Erythroblast (primary cell): Measurements from ENCODE around the gene CYLD.

ENCODE experiments used
- GATA1 ChIP-seq: IDR thresholded peaks from 2 replicates; pipeline ENCODE4 v1.6.1; 2011; ENCODE audit warnings: low read depth, mild to moderate bottlenecking, control low read depth, low read length, moderate library complexity
- POLR2A ChIP-seq: IDR thresholded peaks from 2 replicates; pipeline ENCODE4 v1.6.1; 2011; ENCODE audit warnings: mild to moderate bottlenecking, low read length

DNA sequence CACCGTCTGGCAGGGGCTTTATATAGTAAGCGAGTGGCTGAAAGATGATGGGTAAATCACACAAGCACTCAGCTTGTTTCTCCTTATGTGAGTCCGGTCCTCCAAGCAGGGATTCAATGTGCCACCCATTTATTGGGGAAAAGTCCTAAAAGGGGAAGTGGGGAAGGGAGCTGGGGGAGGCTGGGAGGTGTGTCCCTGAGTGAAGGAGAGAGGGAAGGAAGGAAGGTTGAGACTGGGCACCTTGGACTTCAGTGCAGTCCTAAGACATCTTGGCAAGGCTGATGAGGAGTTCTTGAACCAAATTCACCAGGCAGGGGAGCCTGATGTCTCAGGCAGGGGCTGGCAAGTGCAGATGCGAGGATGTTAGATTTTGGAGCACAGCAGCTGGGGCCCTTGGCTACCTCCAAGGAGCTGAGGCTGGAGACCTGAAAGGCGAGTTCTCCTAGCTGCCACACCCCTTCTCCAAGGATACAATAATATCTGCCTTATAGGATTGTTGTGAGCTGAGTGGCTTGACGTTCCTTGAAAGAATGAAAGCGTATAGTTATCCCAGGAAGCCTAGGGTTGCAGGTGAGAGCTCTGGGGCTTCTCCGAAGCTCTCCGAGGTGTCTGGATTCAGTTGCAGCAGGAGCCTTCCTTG is 23.0 kb upstream of the CYLD start:
- TF ChIP-seq POLR2A (no peak), GATA1 (no peak)
